Measurements from ENCODE around the gene SLC22A17. TPM values are rescaled to one million over a fixed set of nuclear protein-coding genes. Genes with fewer than 3 reads are reported as not detected.

SLC22A17 gene
- total and polyA plus RNA-seq, 2 of the 13 experiments (the other 11 are each of a cell fraction or from before 2014, with no cell fraction given): 0.95 to 1.1 TPM

- TF ChIP-seq ZEB1 (IDR thresholded peaks at IDR 0.05; ENCODE audit: insufficient replicate concordance, low read depth) (no peak), ATRX (CRISPR knock-in tag; IDR thresholded peaks at IDR 0.05; ENCODE audit: borderline replicate concordance) (no peak; the same call in 1 of the 2 replicates), ZNF660 (CRISPR knock-in tag; IDR thresholded peaks at IDR 0.05; ENCODE audit: borderline replicate concordance, low read depth) (no peak; the same call in 1 of the 2 replicates), ZMAT5 (CRISPR knock-in tag; IDR thresholded peaks at IDR 0.05; ENCODE audit: borderline replicate concordance, low read depth) (no peak), ZNF552 (CRISPR knock-in tag; IDR thresholded peaks at IDR 0.05; ENCODE audit: borderline replicate concordance) (peak; percentile 75; the same call in 1 of the 2 replicates), SAFB2 (CRISPR knock-in tag; IDR thresholded peaks at IDR 0.05; ENCODE audit: borderline replicate concordance, low read depth) (peak; percentile 82), ZNF652 (CRISPR knock-in tag; IDR thresholded peaks at IDR 0.05; ENCODE audit: borderline replicate concordance, low read depth) (no peak; the same call in 1 of the 2 replicates), ZNF276 (CRISPR knock-in tag; IDR thresholded peaks at IDR 0.05; ENCODE audit: low read depth) (0 out of 2 replicates have a peak, but pooled peaks have one; percentile 54), ZNF337 (CRISPR knock-in tag; IDR thresholded peaks at IDR 0.05; ENCODE audit: borderline replicate concordance, low read depth) (no peak), ISX (CRISPR knock-in tag; conservative IDR thresholded peaks at IDR 0.05) (peak; percentile 20), MXD4 (CRISPR knock-in tag; IDR thresholded peaks at IDR 0.05) (peak; percentile 87), ZNF274 (CRISPR knock-in tag; IDR thresholded peaks at IDR 0.05) (peak; percentile 71; the same call in 1 of the 2 replicates), SIX1 (CRISPR knock-in tag; IDR thresholded peaks at IDR 0.05; ENCODE audit: borderline replicate concordance) (no peak), SATB2 (CRISPR knock-in tag; IDR thresholded peaks at IDR 0.05) (peak; percentile 26; the same call in 1 of the 2 replicates), ZNF33B (CRISPR knock-in tag; IDR thresholded peaks at IDR 0.05) (peak; percentile 80; the same call in 1 of the 2 replicates)
- TF ChIP-seq, protein P1, sequence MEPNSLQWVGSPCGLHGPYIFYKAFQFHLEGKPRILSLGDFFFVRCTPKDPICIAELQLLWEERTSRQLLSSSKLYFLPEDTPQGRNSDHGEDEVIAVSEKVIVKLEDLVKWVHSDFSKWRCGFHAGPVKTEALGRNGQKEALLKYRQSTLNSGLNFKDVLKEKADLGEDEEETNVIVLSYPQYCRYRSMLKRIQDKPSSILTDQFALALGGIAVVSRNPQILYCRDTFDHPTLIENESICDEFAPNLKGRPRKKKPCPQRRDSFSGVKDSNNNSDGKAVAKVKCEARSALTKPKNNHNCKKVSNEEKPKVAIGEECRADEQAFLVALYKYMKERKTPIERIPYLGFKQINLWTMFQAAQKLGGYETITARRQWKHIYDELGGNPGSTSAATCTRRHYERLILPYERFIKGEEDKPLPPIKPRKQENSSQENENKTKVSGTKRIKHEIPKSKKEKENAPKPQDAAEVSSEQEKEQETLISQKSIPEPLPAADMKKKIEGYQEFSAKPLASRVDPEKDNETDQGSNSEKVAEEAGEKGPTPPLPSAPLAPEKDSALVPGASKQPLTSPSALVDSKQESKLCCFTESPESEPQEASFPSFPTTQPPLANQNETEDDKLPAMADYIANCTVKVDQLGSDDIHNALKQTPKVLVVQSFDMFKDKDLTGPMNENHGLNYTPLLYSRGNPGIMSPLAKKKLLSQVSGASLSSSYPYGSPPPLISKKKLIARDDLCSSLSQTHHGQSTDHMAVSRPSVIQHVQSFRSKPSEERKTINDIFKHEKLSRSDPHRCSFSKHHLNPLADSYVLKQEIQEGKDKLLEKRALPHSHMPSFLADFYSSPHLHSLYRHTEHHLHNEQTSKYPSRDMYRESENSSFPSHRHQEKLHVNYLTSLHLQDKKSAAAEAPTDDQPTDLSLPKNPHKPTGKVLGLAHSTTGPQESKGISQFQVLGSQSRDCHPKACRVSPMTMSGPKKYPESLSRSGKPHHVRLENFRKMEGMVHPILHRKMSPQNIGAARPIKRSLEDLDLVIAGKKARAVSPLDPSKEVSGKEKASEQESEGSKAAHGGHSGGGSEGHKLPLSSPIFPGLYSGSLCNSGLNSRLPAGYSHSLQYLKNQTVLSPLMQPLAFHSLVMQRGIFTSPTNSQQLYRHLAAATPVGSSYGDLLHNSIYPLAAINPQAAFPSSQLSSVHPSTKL (CRISPR knock-in tag; IDR thresholded peaks at IDR 0.05): peak; percentile 49; the same call in 1 of the 2 replicates
- TF ChIP-seq, protein P2, sequence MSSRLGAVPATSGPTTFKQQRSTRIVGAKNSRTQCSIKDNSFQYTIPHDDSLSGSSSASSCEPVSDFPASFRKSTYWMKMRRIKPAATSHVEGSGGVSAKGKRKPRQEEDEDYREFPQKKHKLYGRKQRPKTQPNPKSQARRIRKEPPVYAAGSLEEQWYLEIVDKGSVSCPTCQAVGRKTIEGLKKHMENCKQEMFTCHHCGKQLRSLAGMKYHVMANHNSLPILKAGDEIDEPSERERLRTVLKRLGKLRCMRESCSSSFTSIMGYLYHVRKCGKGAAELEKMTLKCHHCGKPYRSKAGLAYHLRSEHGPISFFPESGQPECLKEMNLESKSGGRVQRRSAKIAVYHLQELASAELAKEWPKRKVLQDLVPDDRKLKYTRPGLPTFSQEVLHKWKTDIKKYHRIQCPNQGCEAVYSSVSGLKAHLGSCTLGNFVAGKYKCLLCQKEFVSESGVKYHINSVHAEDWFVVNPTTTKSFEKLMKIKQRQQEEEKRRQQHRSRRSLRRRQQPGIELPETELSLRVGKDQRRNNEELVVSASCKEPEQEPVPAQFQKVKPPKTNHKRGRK (CRISPR knock-in tag; IDR thresholded peaks at IDR 0.05): no peak; the same call in 1 of the 2 replicates
- TF ChIP-seq, protein P3, sequence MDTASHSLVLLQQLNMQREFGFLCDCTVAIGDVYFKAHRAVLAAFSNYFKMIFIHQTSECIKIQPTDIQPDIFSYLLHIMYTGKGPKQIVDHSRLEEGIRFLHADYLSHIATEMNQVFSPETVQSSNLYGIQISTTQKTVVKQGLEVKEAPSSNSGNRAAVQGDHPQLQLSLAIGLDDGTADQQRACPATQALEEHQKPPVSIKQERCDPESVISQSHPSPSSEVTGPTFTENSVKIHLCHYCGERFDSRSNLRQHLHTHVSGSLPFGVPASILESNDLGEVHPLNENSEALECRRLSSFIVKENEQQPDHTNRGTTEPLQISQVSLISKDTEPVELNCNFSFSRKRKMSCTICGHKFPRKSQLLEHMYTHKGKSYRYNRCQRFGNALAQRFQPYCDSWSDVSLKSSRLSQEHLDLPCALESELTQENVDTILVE (CRISPR knock-in tag; IDR thresholded peaks at IDR 0.05): peak; percentile 74
Observed at GRCh38 chr14:23302290-23303225, 50.1 kb downstream of the SLC22A17 start, which contains the start of gene PPP1R3E (continued).
